Hepatocyte (in vitro differentiated cells): ENCODE measurements around the gene VRK1. TPM values are rescaled to one million over a fixed set of nuclear protein-coding genes. Genes with fewer than 3 reads are reported as not detected.

Experiments used
- DNase-seq: peaks from one replicate; pipeline ENCODE4 v3.0.0-alpha.2; 2016; ENCODE audit warnings: low spot score
- H2AFZ ChIP-seq: fragments of 200-600 bp; sonication (generic); 2 replicates; pipeline ENCODE4 v1.6.0; 2016; ENCODE audit warnings: antibody characterized with exemption, mild to moderate bottlenecking
- H3K27ac ChIP-seq: fragments of 200-600 bp; sonication (generic); 2 replicates; pipeline ENCODE4 v1.5.1; 2016; ENCODE audit warnings: mild to moderate bottlenecking
- H3K27me3 ChIP-seq: fragments of 200-600 bp; sonication (generic); 2 replicates; pipeline ENCODE4 v1.6.1; 2016
- H3K36me3 ChIP-seq: fragments of 200-600 bp; sonication (generic); replicated peaks from 2 replicates; pipeline ENCODE4 v1.5.1; 2016; ENCODE audit warnings: low read depth; ENCODE audit not compliant: insufficient read depth
- H3K4me1 ChIP-seq: fragments of 200-600 bp; sonication (generic); 2 replicates; pipeline ENCODE4 v1.5.1; 2016; ENCODE audit warnings: mild to moderate bottlenecking, moderate library complexity; ENCODE audit not compliant: insufficient read depth
- H3K4me2 ChIP-seq: fragments of 200-600 bp; sonication (generic); 2 replicates; pipeline ENCODE4 v1.6.0; 2016
- H3K4me3 ChIP-seq: fragments of 200-600 bp; sonication (generic); 2 replicates; pipeline ENCODE4 v1.5.1; 2016; ENCODE audit warnings: mild to moderate bottlenecking
- H3K79me2 ChIP-seq: fragments of 200-600 bp; sonication (generic); 2 replicates; pipeline ENCODE4 v1.6.0; 2017; ENCODE audit warnings: mild to moderate bottlenecking
- H3K9me2 ChIP-seq: fragments of 200-600 bp; sonication (generic); replicated peaks from 2 replicates; pipeline ENCODE4 v1.6.0; 2017; ENCODE audit warnings: mild to moderate bottlenecking; ENCODE audit not compliant: insufficient read depth
- H3K9me3 ChIP-seq: fragments of 200-600 bp; sonication (generic); 2 replicates; pipeline ENCODE4 v1.5.1; 2016; ENCODE audit warnings: low read depth, mild to moderate bottlenecking
- H4K20me1 ChIP-seq: fragments of 200-600 bp; sonication (generic); 2 replicates; pipeline ENCODE4 v1.6.0; 2016; ENCODE audit warnings: mild to moderate bottlenecking; ENCODE audit not compliant: insufficient read depth, poor library complexity, severe bottlenecking
- CTCF ChIP-seq: fragments of 200-600 bp; sonication (generic); IDR thresholded peaks from 2 replicates; pipeline ENCODE4 v1.5.1; 2016; ENCODE audit warnings: antibody characterized with exemption, mild to moderate bottlenecking; ENCODE audit not compliant: poor library complexity
- EZH2 ChIP-seq: fragments of 200-600 bp; sonication (generic); IDR thresholded peaks from 2 replicates; pipeline ENCODE4 v1.6.1; 2016; ENCODE audit warnings: antibody characterized with exemption, mild to moderate bottlenecking, borderline replicate concordance
- EZH2phosphoT487 ChIP-seq: fragments of 200-600 bp; sonication (generic); IDR thresholded peaks from one replicate; pipeline ENCODE4 v1.6.1; 2018; ENCODE audit warnings: antibody characterized with exemption, mild to moderate bottlenecking, low read depth, moderate library complexity; ENCODE audit not compliant: unreplicated experiment, severe bottlenecking
- WGBS: methylation state at CpG from one replicate; pipeline ENCODE4 v1.1.6; 2016; ENCODE audit warnings: low lambda C conversion rate; ENCODE audit errors: missing lambda C conversion rate; 5-methylcytosine and 5-hydroxymethylcytosine counted together
- polyA plus RNA-seq: library from polyadenylated mRNA; unstranded; fragments of >200 nt; fragmentation: Nextera tagmentation; extraction: Ambion mirVana; gene quantifications from 2 replicates; pipeline ENCODE4 v1.2.1, GENCODE V29; 2016
- total RNA-seq: library from RNA; depleted of rRNA; stranded (reverse); fragments of >200 nt; gene quantifications from 2 replicates; pipeline ENCODE4 v1.2.3, GENCODE V29; 2014

Gene VRK1
- total and polyA plus RNA-seq, 2 experiments from 2014 or later: 16.5 to 21.5 TPM

- Histone ChIP-seq H3K79me2 (no peaks in the 10 kb centered on the region), H3K4me1 (no peaks in the 10 kb centered on the region), H4K20me1 (no peaks in the 10 kb centered on the region), H3K4me2 (no peak overlapping the region), H2AFZ (no peak overlapping the region), H3K36me3 (no peaks in the 10 kb centered on the region), H3K27ac (no peak overlapping the region), H3K9me3 (no peaks in the 10 kb centered on the region), H3K4me3 (no peak overlapping the region), H3K27me3 (no peaks in the 10 kb centered on the region), H3K9me2 (no peaks in the 10 kb centered on the region)
- no peak for TF ChIP-seq EZH2
- TF ChIP-seq EZH2phosphoT487: no peak
- no peak for TF ChIP-seq CTCF
- WGBS: 33% methylated on average over 3 of the region's 3 CpGs
- no peak for DNase-seq
These were observed 91.4 kb downstream of the VRK1 start for GRCh38 chr14:96888593-96888992.

GRCh38 chr14:96889091-96889490, 91.9 kb downstream of the VRK1 start:
- Histone ChIP-seq H2AFZ (no peak overlapping the region), H3K9me3 (no peaks in the 10 kb centered on the region), H3K79me2 (no peaks in the 10 kb centered on the region), H4K20me1 (no peaks in the 10 kb centered on the region), H3K4me2 (no peak overlapping the region), H3K4me3 (no peak overlapping the region), H3K9me2 (no peaks in the 10 kb centered on the region), H3K27ac (no peak overlapping the region), H3K4me1 (no peaks in the 10 kb centered on the region), H3K27me3 (no peaks in the 10 kb centered on the region), H3K36me3 (no peaks in the 10 kb centered on the region)
- 79% methylated on average over 5 of the region's 5 CpGs for WGBS
- DNase-seq: no peak
- TF ChIP-seq CTCF: no peak
- TF ChIP-seq EZH2: no peak
- no peak for TF ChIP-seq EZH2phosphoT487

- Histone ChIP-seq H3K79me2 (no peaks in the 10 kb centered on the region), H3K4me1 (no peaks in the 10 kb centered on the region), H3K4me3 (no peak overlapping the region), H3K36me3 (no peaks in the 10 kb centered on the region), H3K27me3 (no peaks in the 10 kb centered on the region), H4K20me1 (no peaks in the 10 kb centered on the region), H3K9me3 (no peaks in the 10 kb centered on the region), H3K27ac (no peak overlapping the region), H3K9me2 (no peaks in the 10 kb centered on the region), H3K4me2 (no peak overlapping the region), H2AFZ (no peak overlapping the region)
- no peak for DNase-seq
- 91% methylated on average over 11 of the region's 12 CpGs for WGBS
- TF ChIP-seq EZH2phosphoT487 (no peak), CTCF (no peak), EZH2 (no peak)
These were observed 96.9 kb downstream of the VRK1 start for GRCh38 chr14:96893966-96894622.
